ENCODE measurements around the gene IDH2. TPM values are rescaled to one million over a fixed set of nuclear protein-coding genes. Genes with fewer than 3 reads are reported as not detected.

The IDH2 gene
- total and polyA plus RNA-seq, 2 experiments from 2014 or later, result 406 to 712 TPM

- DNase-seq (ENCODE audit: low read depth in 1 of 2, low spot score in 1 of 2), result peak in 1 of 2 donors; percentile 44
- no peak overlapping the region for H3K27ac ChIP-seq
- H3K9me3 ChIP-seq (ENCODE audit: low read depth), result no peaks in the 10 kb centered on the region
- H3K4me3 ChIP-seq, result no peak overlapping the region
- no peak for TF ChIP-seq CTCF (IDR thresholded peaks at IDR 0.05; ENCODE audit: low read depth, low read length)
- no peaks in the 10 kb centered on the region for H3K36me3 ChIP-seq
- H3K4me1 ChIP-seq (ENCODE audit: low read depth), result peaks cover 18% of the 10 kb centered on the region
- H3K27me3 ChIP-seq, result no peaks in the 10 kb centered on the region
These were observed 55.3 kb downstream of the IDH2 start for GRCh38 chr15:90046911-90047392.

- Histone ChIP-seq H3K27ac (no peak overlapping the region), H3K4me3 (no peak overlapping the region), H3K9me3 (ENCODE audit: low read depth) (no peaks in the 10 kb centered on the region), H3K27me3 (no peaks in the 10 kb centered on the region), H3K4me1 (ENCODE audit: low read depth) (peaks cover 18% of the 10 kb centered on the region), H3K36me3 (no peaks in the 10 kb centered on the region)
- DNase-seq (ENCODE audit: low read depth in 1 of 2, low spot score in 1 of 2), result no peak
- TF ChIP-seq CTCF (IDR thresholded peaks at IDR 0.05; ENCODE audit: low read depth, low read length), result no peak
These were observed 56.0 kb downstream of the IDH2 start for GRCh38 chr15:90046289-90046688.

GRCh38 chr15:90044916-90045371, 57.3 kb downstream of the IDH2 start:
- no peak for DNase-seq (ENCODE audit: low read depth in 1 of 2, low spot score in 1 of 2)
- no peaks in the 10 kb centered on the region for H3K36me3 ChIP-seq
- no peaks in the 10 kb centered on the region for H3K27me3 ChIP-seq
- no peaks in the 10 kb centered on the region for H3K9me3 ChIP-seq (ENCODE audit: low read depth)
- TF ChIP-seq CTCF (IDR thresholded peaks at IDR 0.05; ENCODE audit: low read depth, low read length), result no peak
- peaks cover 18% of the 10 kb centered on the region for H3K4me1 ChIP-seq (ENCODE audit: low read depth)
- H3K27ac ChIP-seq, result no peak overlapping the region
- H3K4me3 ChIP-seq, result no peak overlapping the region

GRCh38 chr15:90044191-90044590, 58.1 kb downstream of the IDH2 start:
- no peak overlapping the region for H3K4me3 ChIP-seq
- no peak overlapping the region for H3K27ac ChIP-seq
- H3K36me3 ChIP-seq, result no peaks in the 10 kb centered on the region
- H3K4me1 ChIP-seq (ENCODE audit: low read depth), result peaks cover 18% of the 10 kb centered on the region
- H3K9me3 ChIP-seq (ENCODE audit: low read depth), result no peaks in the 10 kb centered on the region
- H3K27me3 ChIP-seq, result no peaks in the 10 kb centered on the region
- no peak for TF ChIP-seq CTCF (IDR thresholded peaks at IDR 0.05; ENCODE audit: low read depth, low read length)
- no peak for DNase-seq (ENCODE audit: low read depth in 1 of 2, low spot score in 1 of 2)

- Histone ChIP-seq H3K36me3 (no peaks in the 10 kb centered on the region), H3K27ac (no peak overlapping the region), H3K4me3 (no peak overlapping the region), H3K4me1 (ENCODE audit: low read depth) (peaks cover 18% of the 10 kb centered on the region), H3K27me3 (no peaks in the 10 kb centered on the region), H3K9me3 (ENCODE audit: low read depth) (no peaks in the 10 kb centered on the region)
- DNase-seq (ENCODE audit: low read depth in 1 of 2, low spot score in 1 of 2), result no peak
- no peak for TF ChIP-seq CTCF (IDR thresholded peaks at IDR 0.05; ENCODE audit: low read depth, low read length)
These were observed 58.7 kb downstream of the IDH2 start for GRCh38 chr15:90043530-90044010.

All from cardiac muscle cell (in vitro differentiated cells and primary cell).